Epithelial cell of proximal tubule (primary cell): ENCODE data around the gene CD28. TPM values are rescaled to one million over a fixed set of nuclear protein-coding genes. Genes with fewer than 3 reads are reported as not detected.

Source experiments
- DNase-seq: peaks from one replicate; pipeline ENCODE4 v3.0.0-alpha.2; 2011; ENCODE audit warnings: low read depth
- H3K4me3 ChIP-seq: 2 replicates; pipeline ENCODE4 v1.5.1; 2011; ENCODE audit warnings: low read depth, mild to moderate bottlenecking, low read length
- total RNA-seq: library from RNA; depleted of rRNA; stranded (reverse); fragments of >200 nt; gene quantifications from 2 replicates; pipeline ENCODE4 v1.2.3, GENCODE V29; 2015
- TF ChIP-seq, protein P1 (sequence below): conservative IDR thresholded peaks from 2 replicates; pipeline ENCODE4 v1.5.1; 2012; ENCODE audit warnings: low read depth, mild to moderate bottlenecking, low read length

CD28 gene
- total RNA-seq, 1 donor from 2014 or later = not detected

DNA sequence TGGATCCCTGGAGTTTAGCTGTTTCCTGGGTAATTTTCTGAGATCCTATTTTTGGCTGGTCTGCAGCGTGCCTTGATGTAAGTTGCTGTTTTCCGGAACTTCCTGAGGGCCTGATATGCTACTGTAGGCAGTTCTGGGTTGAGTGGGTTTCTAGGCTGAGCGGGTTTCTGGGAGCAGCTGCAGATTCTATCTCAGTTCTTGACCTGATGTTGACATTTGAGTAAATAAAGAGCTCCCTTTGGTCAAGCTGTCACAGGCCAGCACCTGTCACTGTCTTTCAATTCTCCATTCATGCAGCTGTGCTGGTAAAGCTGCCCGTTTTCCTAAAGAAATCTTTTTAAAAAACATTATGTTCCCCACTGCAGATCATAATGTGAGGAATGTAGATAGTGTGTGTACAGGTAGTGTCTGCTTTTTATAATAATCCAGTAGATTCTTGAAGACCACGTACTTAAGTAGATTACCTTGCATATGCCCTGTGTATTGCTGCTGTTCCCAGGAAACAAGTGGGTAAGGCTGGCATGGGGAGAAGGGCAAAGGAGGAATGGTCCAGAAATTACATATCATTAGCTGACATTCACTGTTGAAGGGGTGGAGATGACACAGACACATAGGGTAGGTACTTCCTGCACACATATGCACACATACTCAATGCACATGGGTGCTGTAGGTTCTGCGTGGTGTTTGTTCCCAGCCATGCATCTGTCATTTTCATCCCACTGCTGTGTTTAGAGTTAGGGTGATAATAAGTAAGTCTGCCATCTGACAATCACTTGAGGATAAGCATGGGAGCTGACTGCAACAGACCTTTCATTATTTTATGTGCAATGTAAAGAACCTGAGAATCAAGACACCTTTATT lies 25.9 kb downstream of the CD28 start:
- TF ChIP-seq, protein P1, sequence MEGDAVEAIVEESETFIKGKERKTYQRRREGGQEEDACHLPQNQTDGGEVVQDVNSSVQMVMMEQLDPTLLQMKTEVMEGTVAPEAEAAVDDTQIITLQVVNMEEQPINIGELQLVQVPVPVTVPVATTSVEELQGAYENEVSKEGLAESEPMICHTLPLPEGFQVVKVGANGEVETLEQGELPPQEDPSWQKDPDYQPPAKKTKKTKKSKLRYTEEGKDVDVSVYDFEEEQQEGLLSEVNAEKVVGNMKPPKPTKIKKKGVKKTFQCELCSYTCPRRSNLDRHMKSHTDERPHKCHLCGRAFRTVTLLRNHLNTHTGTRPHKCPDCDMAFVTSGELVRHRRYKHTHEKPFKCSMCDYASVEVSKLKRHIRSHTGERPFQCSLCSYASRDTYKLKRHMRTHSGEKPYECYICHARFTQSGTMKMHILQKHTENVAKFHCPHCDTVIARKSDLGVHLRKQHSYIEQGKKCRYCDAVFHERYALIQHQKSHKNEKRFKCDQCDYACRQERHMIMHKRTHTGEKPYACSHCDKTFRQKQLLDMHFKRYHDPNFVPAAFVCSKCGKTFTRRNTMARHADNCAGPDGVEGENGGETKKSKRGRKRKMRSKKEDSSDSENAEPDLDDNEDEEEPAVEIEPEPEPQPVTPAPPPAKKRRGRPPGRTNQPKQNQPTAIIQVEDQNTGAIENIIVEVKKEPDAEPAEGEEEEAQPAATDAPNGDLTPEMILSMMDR = no peak
- DNase-seq = no peak
- H3K4me3 ChIP-seq = no peak overlapping the region

DNA sequence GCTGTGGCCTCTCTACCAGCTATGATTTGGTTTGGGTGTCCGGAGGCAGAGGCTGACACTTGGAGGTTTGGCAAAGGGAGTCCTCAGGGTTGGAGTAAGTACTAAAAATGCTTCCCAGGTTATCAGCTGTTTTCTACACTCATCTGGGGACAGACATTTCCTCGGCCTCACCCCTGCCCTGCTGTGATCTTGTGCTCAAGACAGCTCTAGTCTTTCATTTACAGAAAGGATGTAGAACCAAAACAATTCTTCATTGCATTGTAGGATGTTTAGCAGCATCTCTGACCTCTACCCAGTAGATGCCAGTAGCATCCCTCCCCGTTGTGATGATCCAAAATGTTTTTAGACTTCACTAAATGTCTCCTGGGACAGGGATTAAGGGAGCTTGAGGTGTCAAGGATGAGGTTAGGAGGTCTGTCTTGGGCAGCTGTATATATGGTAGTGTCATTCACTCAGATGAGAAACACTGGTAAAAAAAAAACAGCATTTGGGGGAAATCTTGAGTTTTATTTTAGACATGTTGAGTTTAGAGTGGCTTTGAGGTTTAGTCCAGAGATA lies 26.6 kb downstream of the CD28 start:
- TF ChIP-seq, protein P1 = no peak
- no peak for DNase-seq

DNA sequence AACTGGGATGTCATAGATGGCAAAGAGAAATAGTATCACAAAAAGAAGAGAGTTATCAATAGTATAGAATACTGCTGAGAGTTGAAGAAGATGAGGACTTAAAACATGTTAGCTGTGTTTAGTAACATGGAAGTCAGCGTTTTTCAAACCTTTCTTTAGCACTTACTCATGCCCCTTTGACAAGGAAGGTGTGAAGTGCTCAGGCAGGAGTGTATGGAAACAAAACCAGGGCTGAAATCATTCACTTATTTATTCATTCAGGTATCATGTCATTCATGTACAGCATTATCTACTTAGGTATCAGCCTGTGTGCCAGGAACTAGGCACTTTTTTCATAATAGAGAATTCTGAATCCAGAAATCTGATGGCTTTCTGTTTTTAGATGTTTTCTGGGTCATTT lies 27.2 kb downstream of the CD28 start:
- DNase-seq = no peak
- H3K4me3 ChIP-seq = no peak overlapping the region
- TF ChIP-seq, protein P1 = no peak

More for the DNA sequence above, 26.6 kb downstream of the CD28 start:
- no peak overlapping the region for H3K4me3 ChIP-seq

DNA sequence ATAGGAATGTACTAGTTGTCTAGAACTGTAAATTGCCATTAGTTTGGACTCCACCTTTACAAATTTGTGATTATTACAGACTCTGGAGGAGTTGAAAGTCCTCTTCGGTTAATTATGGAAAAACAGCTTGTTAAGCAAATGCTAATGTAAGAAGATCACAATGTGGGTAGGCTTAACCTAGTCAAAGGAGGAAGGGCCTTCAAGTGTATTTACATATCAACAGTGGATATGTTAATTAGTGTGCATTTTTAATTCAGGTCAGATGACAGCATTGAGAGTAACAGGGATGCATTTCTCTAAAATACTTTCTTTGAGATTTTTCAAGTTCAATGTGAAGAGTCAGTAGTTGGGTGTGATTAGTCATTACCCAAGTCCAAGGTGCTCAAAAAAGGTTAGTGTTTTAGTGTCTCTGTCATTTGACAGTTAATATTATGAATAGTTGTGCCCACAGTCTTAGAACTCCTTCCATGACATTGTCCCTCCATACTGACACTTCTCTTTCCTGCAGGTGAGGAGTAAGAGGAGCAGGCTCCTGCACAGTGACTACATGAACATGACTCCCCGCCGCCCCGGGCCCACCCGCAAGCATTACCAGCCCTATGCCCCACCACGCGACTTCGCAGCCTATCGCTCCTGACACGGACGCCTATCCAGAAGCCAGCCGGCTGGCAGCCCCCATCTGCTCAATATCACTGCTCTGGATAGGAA lies 28.0 kb downstream of the CD28 start:
- no peak for DNase-seq
- H3K4me3 ChIP-seq = no peak overlapping the region
- TF ChIP-seq, protein P1 = no peak

DNA sequence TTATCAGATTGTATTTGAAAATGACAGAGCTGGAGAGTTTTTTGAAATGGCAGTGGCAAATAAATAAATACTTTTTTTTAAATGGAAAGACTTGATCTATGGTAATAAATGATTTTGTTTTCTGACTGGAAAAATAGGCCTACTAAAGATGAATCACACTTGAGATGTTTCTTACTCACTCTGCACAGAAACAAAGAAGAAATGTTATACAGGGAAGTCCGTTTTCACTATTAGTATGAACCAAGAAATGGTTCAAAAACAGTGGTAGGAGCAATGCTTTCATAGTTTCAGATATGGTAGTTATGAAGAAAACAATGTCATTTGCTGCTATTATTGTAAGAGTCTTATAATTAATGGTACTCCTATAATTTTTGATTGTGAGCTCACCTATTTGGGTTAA lies 30.9 kb downstream of the CD28 start:
- DNase-seq = no peak
- no peak overlapping the region for H3K4me3 ChIP-seq
- TF ChIP-seq, protein P1 = no peak

DNA sequence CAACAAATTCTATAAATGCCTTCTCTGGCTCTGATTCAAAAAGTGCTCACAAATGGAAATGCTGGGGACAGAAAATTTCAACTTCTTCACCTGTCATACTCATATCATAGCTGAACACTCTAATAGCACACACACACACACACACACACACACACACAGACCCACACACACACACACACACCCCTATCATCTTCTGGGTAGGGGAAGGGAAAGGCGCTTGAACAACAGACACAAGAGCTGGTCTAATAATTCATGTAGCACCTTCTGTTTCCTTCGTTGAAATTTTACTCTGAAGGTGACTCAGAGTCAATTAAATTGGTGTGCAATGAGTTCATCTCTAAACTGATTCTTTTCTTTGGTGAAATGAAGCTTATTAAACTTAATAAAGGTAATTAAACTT lies 32.9 kb downstream of the CD28 start:
- TF ChIP-seq, protein P1 = no peak
- DNase-seq = no peak

More for the DNA sequence above, 32.9 kb downstream of the CD28 start:
- no peak overlapping the region for H3K4me3 ChIP-seq
